GM21367 (cell line): ENCODE results near the gene MAP6.

Experiments
- ATAC-seq: cut with Tn5 transposase; IDR thresholded peaks from one replicate; pipeline ENCODE4 v1.9.1; 2021; ENCODE audit not compliant: unreplicated experiment

Gene MAP6

DNA sequence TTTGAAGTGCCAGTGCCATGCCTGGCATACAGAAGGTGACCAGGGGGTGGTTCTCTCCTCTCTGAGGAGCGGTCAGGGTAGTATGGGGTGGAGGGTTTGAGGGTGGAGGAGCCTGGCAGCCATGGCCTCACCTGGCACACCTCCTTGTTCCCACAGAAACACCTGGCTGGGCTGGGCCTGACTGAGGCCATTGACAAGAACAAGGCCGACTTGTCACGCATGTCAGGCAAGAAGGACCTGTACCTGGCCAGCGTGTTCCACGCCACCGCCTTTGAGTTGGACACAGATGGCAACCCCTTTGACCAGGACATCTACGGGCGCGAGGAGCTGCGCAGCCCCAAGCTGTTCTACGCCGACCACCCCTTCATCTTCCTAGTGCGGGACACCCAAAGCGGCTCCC, 97.2 kb downstream of the MAP6 start:
- ATAC-seq, result no peak

DNA sequence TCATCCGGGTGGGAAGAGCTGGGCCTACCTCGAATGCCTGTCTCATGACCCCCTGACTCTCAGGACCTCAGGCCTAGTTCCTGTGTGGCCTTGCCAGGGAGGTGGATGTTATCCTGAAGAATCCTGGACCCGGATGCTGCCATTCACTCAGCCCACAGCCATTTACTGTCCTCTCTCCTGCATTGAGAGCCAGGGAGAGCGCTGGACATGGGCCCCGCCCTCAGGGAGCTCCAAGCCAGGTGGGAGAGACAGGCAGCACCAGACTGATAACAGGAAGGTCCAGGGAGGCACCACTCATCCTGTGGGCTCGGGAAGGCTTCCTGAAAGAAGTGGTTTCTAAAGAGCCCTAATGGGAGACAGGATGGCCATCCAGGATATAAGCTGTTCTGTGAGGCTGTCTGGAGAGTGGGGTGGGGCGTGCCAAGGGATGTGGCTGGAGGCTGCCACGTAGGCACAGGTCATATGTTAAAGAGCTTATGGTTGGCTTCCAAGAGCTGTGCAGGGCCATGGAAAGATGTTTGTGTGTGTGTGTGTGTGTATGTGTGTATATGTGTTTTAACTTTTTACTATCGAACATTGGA, 98.2 kb downstream of the MAP6 start:
- no peak for ATAC-seq

DNA sequence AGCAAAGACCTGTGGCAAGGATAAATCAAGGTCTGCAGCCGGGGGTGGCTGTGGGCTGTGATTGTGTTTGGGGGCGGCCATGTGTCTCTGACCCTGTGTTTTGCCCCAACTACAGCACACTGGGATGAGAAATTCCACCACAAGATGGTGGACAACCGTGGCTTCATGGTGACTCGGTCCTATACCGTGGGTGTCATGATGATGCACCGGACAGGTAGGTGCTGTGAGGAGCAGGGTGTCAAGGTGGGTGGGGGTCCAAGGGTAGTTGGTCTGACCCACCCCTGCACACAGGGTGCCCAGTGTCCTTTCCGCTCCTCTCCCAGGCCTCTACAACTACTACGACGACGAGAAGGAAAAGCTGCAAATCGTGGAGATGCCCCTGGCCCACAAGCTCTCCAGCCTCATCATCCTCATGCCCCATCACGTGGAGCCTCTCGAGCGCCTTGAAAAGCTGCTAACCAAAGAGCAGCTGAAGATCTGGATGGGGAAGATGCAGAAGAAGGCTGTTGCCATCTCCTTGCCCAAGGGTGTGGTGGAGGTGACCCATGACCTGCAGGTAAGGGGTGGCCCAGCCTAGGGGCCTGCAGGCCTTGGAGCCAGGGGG, 100.1 kb downstream of the MAP6 start:
- ATAC-seq, result no peak

DNA sequence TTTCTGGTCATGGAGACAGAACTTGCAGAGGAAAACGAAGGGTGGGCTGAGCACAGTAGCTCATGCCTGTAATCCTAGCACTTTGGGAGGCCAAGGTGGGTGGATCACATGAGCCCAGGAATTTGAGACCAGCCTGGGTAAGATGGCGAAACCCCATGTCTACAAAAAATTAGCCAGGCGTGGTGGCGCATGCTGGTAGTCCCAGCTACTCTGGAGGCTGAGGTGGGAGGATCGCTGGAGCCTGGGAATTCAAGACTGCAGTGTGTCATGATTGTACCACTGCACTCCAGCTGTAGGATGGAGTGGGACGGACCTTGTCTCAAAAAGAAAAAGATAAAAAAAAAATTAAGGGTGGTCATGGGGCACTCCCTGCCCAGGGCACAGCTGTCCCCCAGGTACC, 100.9 kb downstream of the MAP6 start:
- no peak for ATAC-seq

DNA sequence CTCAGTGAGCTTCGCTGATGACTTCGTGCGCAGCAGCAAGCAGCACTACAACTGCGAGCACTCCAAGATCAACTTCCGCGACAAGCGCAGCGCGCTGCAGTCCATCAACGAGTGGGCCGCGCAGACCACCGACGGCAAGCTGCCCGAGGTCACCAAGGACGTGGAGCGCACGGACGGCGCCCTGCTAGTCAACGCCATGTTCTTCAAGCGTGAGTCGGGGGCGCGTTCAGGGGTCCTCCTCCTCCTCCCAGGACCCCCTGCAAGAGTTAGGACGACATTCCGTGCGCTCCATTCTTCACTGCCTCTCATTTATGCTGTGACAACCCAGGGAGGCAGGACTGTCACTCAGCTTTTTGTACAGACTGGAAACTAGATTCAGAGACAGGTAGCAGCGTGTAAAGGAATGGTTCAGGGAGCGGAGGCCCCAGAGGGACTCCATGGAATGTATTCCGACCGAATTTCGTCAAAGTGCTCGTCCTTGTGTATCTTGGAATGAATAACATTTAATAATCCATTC, 102.0 kb downstream of the MAP6 start:
- ATAC-seq, result no peak

DNA sequence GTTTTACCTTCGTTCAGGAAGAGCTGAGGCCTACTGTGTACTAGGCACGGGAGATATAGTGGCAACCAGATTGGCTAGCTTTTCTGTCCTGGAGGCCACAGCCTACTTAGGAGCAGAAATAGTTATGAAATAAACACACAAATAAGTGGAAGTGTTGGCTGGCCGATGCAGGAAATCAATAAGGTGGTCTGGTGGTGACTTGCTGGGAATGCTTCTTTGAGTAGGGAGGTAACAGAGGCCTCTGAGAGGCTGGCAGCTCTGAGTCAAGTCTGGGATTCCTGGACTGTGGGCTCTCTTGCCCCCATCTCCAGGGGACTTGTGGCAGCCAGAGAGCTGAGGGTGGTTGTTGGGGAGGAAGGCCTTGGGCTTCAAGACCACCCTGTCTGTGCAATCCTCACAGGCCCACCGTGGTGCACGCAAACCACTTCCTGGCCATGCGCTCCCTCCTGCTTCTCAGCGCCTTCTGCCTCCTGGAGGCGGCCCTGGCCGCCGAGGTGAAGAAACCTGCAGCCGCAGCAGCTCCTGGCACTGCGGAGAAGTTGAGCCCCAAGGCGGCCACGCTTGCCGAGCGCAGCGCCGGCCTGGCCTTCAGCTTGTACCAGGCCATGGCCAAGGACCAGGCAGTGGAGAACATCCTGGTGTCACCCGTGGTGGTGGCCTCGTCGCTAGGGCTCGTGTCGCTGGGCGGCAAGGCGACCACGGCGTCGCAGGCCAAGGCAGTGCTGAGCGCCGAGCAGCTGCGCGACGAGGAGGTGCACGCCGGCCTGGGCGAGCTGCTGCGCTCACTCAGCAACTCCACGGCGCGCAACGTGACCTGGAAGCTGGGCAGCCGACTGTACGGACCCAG, 102.7 kb downstream of the MAP6 start:
- no peak for ATAC-seq

DNA sequence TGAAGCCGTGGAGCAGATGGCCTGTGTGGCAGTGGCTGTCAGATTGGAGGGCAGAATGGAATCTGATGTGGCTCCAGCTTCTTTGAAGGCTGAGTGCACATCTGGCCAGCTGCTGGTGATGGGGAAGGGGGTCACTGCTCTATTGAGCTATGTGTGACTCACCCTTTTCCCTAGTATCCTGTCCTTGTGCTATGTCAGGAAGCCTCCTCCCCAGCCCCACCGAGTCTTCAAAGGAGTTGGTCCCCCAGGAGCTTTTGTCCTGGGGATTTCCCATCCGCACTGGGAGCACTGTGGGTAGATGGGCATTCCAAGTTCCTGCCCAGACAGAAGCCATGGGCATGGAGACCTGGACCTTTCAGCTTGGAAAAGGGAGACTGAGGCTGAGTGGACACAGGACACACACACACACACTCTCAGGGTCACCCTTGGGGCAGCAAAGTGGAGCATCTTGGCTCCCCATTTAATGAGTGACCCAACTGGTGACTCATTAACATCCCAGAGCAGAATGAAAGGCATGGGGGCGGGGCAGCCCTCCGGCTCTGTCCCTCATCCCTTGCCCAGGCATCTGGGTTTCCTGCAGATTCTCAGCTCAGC, 103.5 kb downstream of the MAP6 start:
- no peak for ATAC-seq

DNA sequence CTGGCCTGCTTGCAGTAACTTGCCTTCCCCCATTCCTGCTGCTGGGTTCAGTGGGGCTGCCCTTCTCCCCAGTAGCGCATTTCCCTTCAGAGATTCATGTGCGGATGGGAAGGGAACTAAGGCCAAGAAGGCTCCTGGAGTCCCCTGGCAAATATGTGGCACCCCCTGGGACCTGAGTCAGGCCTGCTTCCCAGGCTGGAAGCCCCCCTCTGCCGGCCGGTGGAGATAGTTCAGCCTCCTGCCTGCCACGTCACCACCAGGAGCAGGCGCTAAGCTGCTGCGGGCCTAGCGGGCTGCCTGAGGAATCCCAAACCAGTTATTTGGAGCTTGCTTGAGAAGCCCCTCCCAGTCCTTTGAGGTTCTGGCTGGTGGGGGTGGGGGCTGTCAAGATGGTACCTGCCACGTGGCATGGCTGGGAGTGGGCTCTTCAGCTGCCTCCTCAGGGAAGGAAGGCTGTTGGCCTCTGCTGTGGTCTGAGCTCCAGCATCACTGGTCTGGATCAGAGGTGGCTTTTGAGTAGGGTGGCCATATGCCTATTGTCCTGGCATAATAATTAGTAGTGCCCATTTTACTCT, 104.8 kb downstream of the MAP6 start:
- ATAC-seq, result no peak

DNA sequence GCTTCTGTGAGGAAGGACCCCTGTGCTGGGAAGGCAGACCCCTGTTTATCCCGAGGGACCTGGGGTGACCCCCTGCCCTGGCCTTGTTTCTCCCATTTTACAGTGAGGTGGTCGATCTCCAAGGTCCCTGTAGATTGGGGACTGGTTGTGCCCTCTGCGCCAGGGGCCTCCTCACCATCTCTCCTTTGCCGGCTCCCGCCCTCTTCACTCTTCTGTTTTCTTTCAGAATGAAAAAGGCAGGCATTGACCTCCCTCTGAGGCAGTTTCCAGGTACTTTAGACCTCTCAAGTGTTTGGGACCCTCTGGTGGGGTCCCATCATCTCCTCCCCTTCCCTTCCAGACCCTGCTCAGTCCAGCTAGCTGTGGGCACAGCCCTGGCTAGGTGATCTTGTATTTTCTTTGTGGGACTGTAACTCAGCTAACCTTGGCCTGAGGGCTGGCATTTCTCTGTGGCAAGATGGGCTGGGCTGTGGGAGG, 105.3 kb downstream of the MAP6 start:
- ATAC-seq, result no peak

DNA sequence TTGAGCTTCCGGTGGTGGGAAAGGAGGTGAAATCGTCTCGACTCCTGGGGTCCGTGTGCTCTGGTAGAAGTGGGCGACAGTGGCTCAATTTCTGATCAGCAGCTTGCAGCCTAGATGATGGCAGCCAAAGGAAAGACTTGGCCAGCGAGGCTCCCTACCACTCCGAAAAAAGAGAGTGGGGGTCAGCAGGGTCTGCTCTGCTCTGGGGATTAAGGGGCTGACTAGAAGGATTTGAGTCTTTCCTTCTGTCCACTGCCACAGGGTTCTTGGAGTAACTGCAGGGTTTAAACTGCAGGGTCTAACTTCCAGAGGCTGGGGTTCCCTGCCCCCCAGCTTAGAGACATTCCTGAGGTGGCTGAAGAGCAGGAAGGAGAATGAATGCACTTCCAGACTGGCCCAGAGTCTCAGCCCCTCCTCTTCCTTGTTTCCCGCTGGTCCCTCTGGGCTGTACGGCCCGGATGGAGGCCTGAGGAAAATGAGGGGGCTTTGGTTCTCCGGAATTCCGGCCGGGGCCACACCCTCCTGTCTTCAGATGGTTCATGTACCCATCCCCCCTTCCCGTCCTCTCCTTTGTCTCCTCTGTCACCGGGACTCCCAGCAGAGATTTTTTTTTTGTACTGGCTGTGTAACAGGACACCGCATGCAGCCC, 105.9 kb downstream of the MAP6 start:
- no peak for ATAC-seq

DNA sequence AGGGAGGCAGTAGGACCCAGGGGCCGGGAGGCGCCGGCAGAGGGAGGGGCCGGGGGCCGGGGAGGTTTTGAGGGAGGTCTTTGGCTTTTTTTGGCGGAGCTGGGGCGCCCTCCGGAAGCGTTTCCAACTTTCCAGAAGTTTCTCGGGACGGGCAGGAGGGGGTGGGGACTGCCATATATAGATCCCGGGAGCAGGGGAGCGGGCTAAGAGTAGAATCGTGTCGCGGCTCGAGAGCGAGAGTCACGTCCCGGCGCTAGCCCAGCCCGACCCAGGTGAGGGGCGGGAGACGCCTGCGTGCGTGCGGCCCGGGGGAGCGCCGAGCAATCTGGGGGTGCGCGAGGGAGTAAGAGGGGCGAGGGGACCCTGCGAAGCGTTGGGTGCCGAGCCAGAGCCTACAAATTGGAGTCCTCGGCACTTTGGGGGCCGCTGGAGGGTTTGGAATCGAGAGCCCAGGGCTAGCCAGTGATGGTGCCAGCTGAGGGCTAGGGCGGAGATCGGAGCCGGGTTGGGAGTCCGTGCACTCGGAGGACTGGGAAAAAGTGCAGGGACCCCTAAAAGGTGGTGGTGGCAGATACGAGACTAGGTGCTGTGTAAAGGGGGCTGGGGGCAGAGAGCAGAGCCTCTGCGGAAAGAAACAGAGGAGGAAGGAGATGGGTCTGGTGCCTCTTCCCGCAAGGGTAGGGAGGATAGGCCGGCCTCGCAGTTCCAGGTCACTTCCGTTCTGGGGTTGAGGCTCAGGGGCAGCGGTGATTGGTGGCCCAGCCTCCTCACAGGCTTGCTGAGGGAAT, 106.6 kb downstream of the MAP6 start, which contains the start of gene SERPINH1:
SERPINH1 (plus strand) TSS at position 206 of the 788 bp plus-strand sequence. CDS start 4,097 bp downstream, outside the sequence.
- peak; percentile 71 for ATAC-seq

DNA sequence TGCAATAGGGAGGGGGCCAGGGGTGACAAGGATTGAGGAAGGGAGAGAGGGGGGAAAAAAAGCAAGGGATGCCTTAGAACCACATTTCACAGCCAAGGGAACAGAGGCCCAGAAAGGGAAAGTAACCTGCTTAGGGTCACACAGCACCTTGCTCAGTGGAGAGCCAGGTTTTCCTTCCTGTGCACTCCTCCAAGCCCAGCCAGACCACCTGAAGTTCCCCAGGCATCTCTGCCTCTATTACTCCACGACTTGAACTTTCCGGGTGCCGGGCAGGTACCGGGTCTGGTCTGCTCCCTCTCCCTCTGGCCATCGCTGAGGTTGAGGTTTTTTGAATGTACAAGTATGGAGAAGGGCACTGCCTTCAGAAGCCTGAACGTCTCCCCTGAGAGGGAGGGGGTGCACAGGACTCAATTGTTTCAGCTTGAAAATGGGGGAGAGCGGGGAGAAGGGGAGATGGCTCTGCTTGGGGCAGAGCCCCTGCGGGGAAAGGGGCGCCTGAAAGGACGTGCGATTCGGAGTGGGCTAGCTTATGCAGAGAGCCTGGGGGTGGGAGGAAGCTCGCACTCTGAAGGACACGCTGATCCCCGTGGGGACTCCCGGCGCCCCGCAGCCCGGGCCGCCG, 107.3 kb downstream of the MAP6 start:
- no peak for ATAC-seq

DNA sequence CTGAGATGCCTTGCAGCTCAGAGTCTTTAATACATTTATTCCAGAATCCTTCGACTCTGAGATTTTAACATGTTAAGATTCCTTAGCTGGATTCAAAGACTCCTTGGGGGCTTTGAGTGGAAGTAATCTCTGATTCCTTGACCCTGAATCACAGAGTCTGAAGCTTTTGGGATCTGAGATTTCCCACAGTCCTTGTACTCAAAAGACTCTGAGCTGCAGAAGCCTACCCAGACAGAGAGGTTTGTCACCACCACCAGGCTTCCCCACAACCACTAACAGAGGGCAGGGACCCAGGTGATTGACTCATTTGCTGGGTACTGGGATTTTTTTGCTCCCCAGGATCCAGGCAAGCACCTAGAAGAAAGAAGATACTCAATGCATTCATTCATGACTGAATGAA, 108.2 kb downstream of the MAP6 start:
- no peak for ATAC-seq

DNA sequence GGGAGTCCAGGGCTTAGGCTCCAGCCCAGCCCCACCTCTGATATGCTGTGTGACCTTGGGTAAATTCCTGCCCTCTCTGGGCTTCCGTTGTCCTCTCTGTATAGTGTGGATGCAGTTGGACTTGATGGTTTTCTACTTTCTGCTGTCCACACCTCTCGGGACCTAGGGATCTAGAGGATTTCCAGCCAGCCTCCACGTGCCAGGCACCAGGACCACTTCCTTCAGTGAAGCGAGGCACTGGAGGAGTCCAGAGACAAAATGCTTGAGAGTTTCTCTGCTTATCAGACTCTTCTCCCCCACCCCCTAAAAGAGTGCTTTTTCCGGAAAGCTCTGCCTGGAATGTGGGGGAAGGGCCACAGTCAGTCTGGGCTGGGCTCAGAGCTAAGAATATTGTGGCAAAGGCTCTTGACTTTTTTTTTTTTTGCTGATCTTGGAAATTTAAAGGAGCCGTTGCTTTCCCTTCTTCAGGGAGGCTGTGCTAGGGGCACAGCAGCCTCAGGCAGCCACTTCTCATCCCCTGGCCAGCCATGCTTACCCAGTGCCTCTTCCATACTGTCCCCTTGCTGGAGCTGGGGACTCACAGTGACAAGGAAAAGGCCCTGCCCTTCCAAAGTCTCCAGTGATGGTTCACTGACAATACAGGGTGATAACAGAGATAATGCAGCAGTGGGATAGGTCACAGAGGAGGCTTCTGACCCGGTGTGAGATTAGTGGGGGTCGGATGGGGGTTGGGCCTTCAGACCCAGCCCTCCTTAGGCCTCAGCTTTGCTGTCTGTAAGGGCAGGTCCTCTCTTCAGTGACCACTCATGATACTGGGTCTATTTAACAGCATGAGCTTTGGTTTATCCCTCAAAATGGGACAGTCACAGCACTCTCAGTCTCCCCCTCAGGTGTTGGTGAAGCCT, 109.6 kb downstream of the MAP6 start:
- ATAC-seq, result no peak

DNA sequence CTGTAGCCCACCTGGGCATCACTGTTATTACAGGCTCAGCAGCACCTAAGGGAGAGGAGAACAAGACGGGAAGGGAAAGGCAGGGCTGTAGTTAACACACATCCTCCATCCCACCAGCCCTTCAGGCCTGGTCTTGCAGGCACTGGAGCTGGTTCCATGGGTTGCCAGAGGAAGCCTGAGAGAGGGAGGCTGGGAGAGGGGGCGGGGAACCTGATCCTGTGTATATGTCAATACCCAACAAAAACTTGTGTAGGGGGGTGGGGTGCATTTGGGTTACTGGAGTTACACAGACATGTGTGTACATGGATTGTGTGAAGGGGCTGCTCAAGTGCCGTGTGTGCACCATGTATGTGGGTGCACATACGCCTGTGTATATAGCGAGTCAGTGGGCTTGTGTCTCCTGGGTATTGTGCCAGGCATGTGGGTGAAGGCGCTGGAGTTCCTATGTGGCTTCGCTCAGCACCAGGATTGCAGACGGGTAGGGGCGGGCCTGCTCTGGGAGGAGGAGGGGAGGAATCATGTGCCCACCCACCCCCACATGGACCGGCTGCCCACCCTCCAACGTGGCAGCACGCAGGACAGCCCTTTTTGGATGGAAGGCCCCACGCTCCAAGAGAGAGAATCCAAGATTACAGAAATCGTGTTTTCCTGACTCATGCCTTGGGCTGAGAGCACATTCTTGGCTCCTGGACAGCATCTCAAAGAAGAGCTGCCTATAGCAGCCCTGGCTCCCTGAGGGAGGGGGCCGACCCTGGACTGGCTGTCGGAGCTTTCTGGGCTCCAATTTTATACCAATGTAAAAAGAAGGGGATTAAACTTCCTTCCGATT, 111.0 kb downstream of the MAP6 start:
- no peak for ATAC-seq

DNA sequence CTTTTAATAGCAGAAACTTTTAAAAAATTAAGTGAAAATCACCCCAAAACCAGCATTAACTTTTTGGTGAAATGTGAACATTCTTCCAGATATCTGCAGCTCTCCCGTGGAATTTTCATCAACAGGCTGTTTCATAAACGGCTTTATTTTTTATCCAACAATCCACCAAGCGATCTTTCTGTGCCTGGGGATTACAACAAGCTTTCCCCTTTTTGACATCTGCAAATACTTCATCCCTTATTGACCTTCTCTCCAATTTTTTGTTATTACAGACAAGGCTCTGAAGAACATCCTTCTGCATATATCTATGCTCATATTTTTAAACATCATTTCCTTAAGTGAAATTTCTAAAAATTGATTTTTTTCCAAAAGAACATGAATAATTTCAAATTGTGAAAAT, 112.6 kb downstream of the MAP6 start:
- ATAC-seq, result no peak

DNA sequence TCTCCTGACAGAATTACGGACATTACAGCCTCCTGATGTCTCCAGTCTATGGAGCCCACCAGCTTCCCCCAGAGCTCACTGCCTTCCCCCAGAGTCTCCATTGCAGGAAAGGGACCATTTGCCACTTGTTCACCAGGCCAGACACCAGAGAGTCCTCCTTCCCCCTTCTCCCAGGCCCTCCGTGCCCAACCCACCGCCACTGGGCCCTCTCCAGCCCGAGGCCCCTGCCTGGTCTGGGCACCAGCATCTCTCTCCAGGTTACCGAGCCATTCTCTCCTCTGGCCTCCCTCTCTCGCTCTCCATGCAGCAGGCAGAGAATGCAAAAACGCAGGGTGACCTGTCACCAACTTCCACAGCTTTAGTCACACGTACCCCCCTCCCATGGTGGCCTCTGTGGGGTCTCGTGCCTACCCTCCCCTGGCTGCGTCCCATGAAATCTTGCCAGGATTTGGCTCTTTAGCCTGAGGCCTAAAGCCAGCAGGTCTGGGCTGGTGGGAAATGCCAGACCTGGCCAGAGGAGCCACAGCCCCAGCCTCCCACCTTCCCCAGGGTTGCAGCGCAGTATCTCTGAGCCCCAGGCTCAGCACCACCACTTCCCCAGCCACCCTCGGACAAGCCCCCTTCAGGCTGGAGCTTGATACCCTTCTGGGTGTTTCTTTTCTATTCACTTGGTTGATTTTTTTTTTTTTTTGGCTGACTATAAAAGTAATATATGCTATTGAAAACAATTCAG, 113.6 kb downstream of the MAP6 start:
- no peak for ATAC-seq
